GM21576 (cell line): ENCODE measurements around the gene FAM181B.
"Not testable (repeated sequence)": the region's sequence is repeated elsewhere in the genome, so short reads cannot be mapped to it uniquely, and the experiment has no call there.

Experiments used
- ATAC-seq: cut with Tn5 transposase; IDR thresholded peaks from one replicate; pipeline ENCODE4 v1.9.1; 2021; ENCODE audit warnings: mild to moderate bottlenecking, moderate library complexity; ENCODE audit not compliant: unreplicated experiment

FAM181B gene

GRCh38 chr11:82732734-82733443 lies 775 bp downstream of the FAM181B start:
- no peak for ATAC-seq

- ATAC-seq: no peak
These were observed 1.3 kb downstream of the FAM181B start for GRCh38 chr11:82732348-82732733.

- no peak for ATAC-seq
These were observed 1.9 kb downstream of the FAM181B start for GRCh38 chr11:82731691-82732277.

- ATAC-seq: no peak
These were observed 2.9 kb downstream of the FAM181B start for GRCh38 chr11:82730754-82731153.

GRCh38 chr11:82730286-82730685 lies 3.4 kb downstream of the FAM181B start:
- no peak for ATAC-seq

- ATAC-seq: no peak
These were observed 9.6 kb downstream of the FAM181B start for GRCh38 chr11:82724026-82724425.

GRCh38 chr11:82722231-82722630 lies 11.4 kb downstream of the FAM181B start:
- ATAC-seq: no peak

- ATAC-seq: no peak
These were observed 13.2 kb downstream of the FAM181B start for GRCh38 chr11:82720267-82721065.

GRCh38 chr11:82719361-82720105 lies 14.1 kb downstream of the FAM181B start:
- no peak for ATAC-seq

- ATAC-seq: no peak
These were observed 14.8 kb downstream of the FAM181B start for GRCh38 chr11:82718821-82719220.

- ATAC-seq: no peak
These were observed 15.4 kb downstream of the FAM181B start for GRCh38 chr11:82718307-82718706.

- ATAC-seq: no peak
These were observed 19.1 kb downstream of the FAM181B start for GRCh38 chr11:82714346-82715174.

GRCh38 chr11:82711648-82712047 lies 22.0 kb downstream of the FAM181B start:
- ATAC-seq: no peak

GRCh38 chr11:82703796-82704195 lies 29.9 kb downstream of the FAM181B start:
- ATAC-seq: no peak

- no peak for ATAC-seq
These were observed 30.4 kb downstream of the FAM181B start for GRCh38 chr11:82703226-82703625.

- ATAC-seq: peak; percentile 72
These were observed 31.7 kb downstream of the FAM181B start for GRCh38 chr11:82701847-82702520.

- no peak for ATAC-seq
These were observed 34.9 kb downstream of the FAM181B start for GRCh38 chr11:82698576-82699352.

- ATAC-seq: no peak
These were observed 40.7 kb downstream of the FAM181B start for GRCh38 chr11:82692981-82693380.

GRCh38 chr11:82689347-82689746 lies 44.3 kb downstream of the FAM181B start:
- not testable (repeated sequence) for ATAC-seq
